Spinal cord (tissue), 10 donors: ENCODE measurements around the gene CFAP221. TPM values are rescaled to one million over a fixed set of nuclear protein-coding genes. Genes with fewer than 3 reads are reported as not detected.

Source experiments
- DNase-seq, 6 donors: peaks; one replicate each; pipeline versions ENCODE4 v3.0.0 to v3.0.0-alpha.2; 2013 to 2015; ENCODE audit warnings: low spot score in 6 of 6, low read depth in 4 of 6
- H3K27ac ChIP-seq: one replicate; pipeline ENCODE4 v1.5.1; 2013; ENCODE audit warnings: low read depth, low read length, control low read depth
- H3K27me3 ChIP-seq: one replicate; pipeline ENCODE4 v1.6.1; 2013; ENCODE audit warnings: low read length; ENCODE audit not compliant: control insufficient read depth, insufficient read depth
- H3K36me3 ChIP-seq: one replicate; pipeline ENCODE4 v1.6.1; 2013; ENCODE audit warnings: low read length; ENCODE audit not compliant: control insufficient read depth, insufficient read depth
- H3K4me1 ChIP-seq: one replicate; pipeline ENCODE4 v1.6.1; 2013; ENCODE audit warnings: low read length; ENCODE audit not compliant: control insufficient read depth, insufficient read depth
- H3K4me3 ChIP-seq: one replicate; pipeline ENCODE4 v1.5.1; 2013; ENCODE audit warnings: low read depth, low read length, control low read depth
- H3K9me3 ChIP-seq: one replicate; pipeline ENCODE4 v1.6.1; 2013; ENCODE audit warnings: low read length; ENCODE audit not compliant: control insufficient read depth, insufficient read depth
- WGBS: methylation state at CpG from one replicate; pipeline ENCODE4 v1.1.5; 2013; ENCODE audit warnings: missing lambda C conversion rate; ENCODE audit not compliant: insufficient coverage; 5-methylcytosine and 5-hydroxymethylcytosine counted together
- polyA plus RNA-seq, 2 donors: library from polyadenylated mRNA; unstranded; fragments of 120-200 nt; gene quantifications; one replicate each; pipeline ENCODE4 v1.2.1, GENCODE V29; 2013; ENCODE audit not compliant: insufficient read length in 2 of 2
- total RNA-seq, 2 donors: library from RNA; depleted of rRNA in 1 of 2; stranded (reverse); fragments of 120-200 nt in 1 of 2; fragments of >200 nt in 1 of 2; gene quantifications; one replicate each; pipeline versions ENCODE4 v1.2.3 to v1.2.4, GENCODE V29; 2013 to 2014
- donor health status: healthy.

Gene CFAP221
- total and polyA plus RNA-seq, 4 donors, result 12.8 to 20.3 (median 15.7) TPM

- no peaks in the 10 kb centered on the region for H3K27me3 ChIP-seq
- peaks cover 45% of the 10 kb centered on the region for H3K4me1 ChIP-seq
- DNase-seq, result peak in 2 of 6 donors; percentile 34 to 66
- 25% methylated on average over 3 of the region's 8 CpGs for WGBS
- no peaks in the 10 kb centered on the region for H3K9me3 ChIP-seq
- no peaks in the 10 kb centered on the region for H3K36me3 ChIP-seq
- H3K27ac ChIP-seq, result no peak overlapping the region
- no peak overlapping the region for H3K4me3 ChIP-seq
Measured at GRCh38 chr2:119697290-119698020, 153.2 kb downstream of the CFAP221 start.

- WGBS, result 100% methylated on average over 1 of the region's 3 CpGs
- no peak for DNase-seq
- Histone ChIP-seq H3K27me3 (no peaks in the 10 kb centered on the region), H3K9me3 (no peaks in the 10 kb centered on the region), H3K4me3 (no peak overlapping the region), H3K36me3 (no peaks in the 10 kb centered on the region), H3K27ac (no peak overlapping the region), H3K4me1 (peaks cover 51% of the 10 kb centered on the region)
Measured at GRCh38 chr2:119698246-119698645, 154.0 kb downstream of the CFAP221 start.

- no peaks in the 10 kb centered on the region for H3K36me3 ChIP-seq
- peaks cover 51% of the 10 kb centered on the region for H3K4me1 ChIP-seq
- no peaks in the 10 kb centered on the region for H3K9me3 ChIP-seq
- DNase-seq, result no peak
- H3K27ac ChIP-seq, result no peak overlapping the region
- H3K4me3 ChIP-seq, result no peak overlapping the region
- 67% methylated on average over 2 of the region's 15 CpGs for WGBS
- H3K27me3 ChIP-seq, result no peaks in the 10 kb centered on the region
Measured at GRCh38 chr2:119699016-119699606, 154.9 kb downstream of the CFAP221 start.

- Histone ChIP-seq H3K36me3 (no peaks in the 10 kb centered on the region), H3K4me3 (no peak overlapping the region), H3K4me1 (peaks cover 33% of the 10 kb centered on the region), H3K27ac (no peak overlapping the region), H3K9me3 (no peaks in the 10 kb centered on the region), H3K27me3 (no peaks in the 10 kb centered on the region)
- no peak for DNase-seq
- 33% methylated on average over 3 of the region's 4 CpGs for WGBS
Measured at GRCh38 chr2:119700866-119701265, 156.6 kb downstream of the CFAP221 start.

- DNase-seq, result no peak
- Histone ChIP-seq H3K4me3 (no peak overlapping the region), H3K9me3 (no peaks in the 10 kb centered on the region), H3K27me3 (no peaks in the 10 kb centered on the region), H3K4me1 (peaks cover 29% of the 10 kb centered on the region), H3K36me3 (no peaks in the 10 kb centered on the region), H3K27ac (no peak overlapping the region)
- WGBS, result 60% methylated on average over 7 of the region's 12 CpGs
Measured at GRCh38 chr2:119701352-119701751, 157.1 kb downstream of the CFAP221 start.

GRCh38 chr2:119702203-119702917 is 158.1 kb downstream of the CFAP221 start:
- Histone ChIP-seq H3K27me3 (no peaks in the 10 kb centered on the region), H3K9me3 (no peaks in the 10 kb centered on the region)
- DNase-seq, result no peak

GRCh38 chr2:119702918-119703401 is 158.7 kb downstream of the CFAP221 start:
- no peak overlapping the region for H3K4me3 ChIP-seq
- H3K4me1 ChIP-seq, result peaks cover 16% of the 10 kb centered on the region
- DNase-seq, result peak in 1 of 6 donors; percentile 62
- no peak overlapping the region for H3K27ac ChIP-seq
- 26% methylated on average over 12 of the region's 13 CpGs for WGBS
- H3K36me3 ChIP-seq, result no peaks in the 10 kb centered on the region
- H3K27me3 ChIP-seq, result no peaks in the 10 kb centered on the region
- H3K9me3 ChIP-seq, result no peaks in the 10 kb centered on the region

More at GRCh38 chr2:119702203-119702917, 158.1 kb downstream of the CFAP221 start:
- H3K4me3 ChIP-seq, result no peak overlapping the region
- H3K36me3 ChIP-seq, result no peaks in the 10 kb centered on the region
- WGBS, result 80% methylated on average over 1 of the region's 2 CpGs
- peaks cover 18% of the 10 kb centered on the region for H3K4me1 ChIP-seq
- H3K27ac ChIP-seq, result no peak overlapping the region

- WGBS, result 100% methylated on average over 3 of the region's 5 CpGs
- Histone ChIP-seq H3K4me1 (peaks cover 16% of the 10 kb centered on the region), H3K27me3 (no peaks in the 10 kb centered on the region), H3K36me3 (no peaks in the 10 kb centered on the region), H3K4me3 (no peak overlapping the region), H3K27ac (no peak overlapping the region), H3K9me3 (no peaks in the 10 kb centered on the region)
- DNase-seq, result no peak
Measured at GRCh38 chr2:119703526-119703925, 159.3 kb downstream of the CFAP221 start.

GRCh38 chr2:119704670-119705120 is 160.4 kb downstream of the CFAP221 start:
- Histone ChIP-seq H3K4me3 (no peak overlapping the region), H3K9me3 (no peaks in the 10 kb centered on the region), H3K27me3 (no peaks in the 10 kb centered on the region), H3K4me1 (peaks cover 16% of the 10 kb centered on the region), H3K27ac (no peak overlapping the region), H3K36me3 (no peaks in the 10 kb centered on the region)
- no peak for DNase-seq
- 40% methylated on average over 1 of the region's 2 CpGs for WGBS
